ENCODE results near the gene ST8SIA5. TPM values are rescaled to one million over a fixed set of nuclear protein-coding genes. Genes with fewer than 3 reads are reported as not detected.

Gene ST8SIA5
- total RNA-seq, 4 donors from 2014 or later: not detected

- Histone ChIP-seq H3K36me3 (no peaks in the 10 kb centered on the region), H3K27ac (no peak overlapping the region), H3K9me3 (no peaks in the 10 kb centered on the region), H3K4me3 (no peak overlapping the region), H3K4me1 (peaks cover 0 to 16% (median 0%) of the 10 kb centered on the region in 3 donors), H3K27me3 (no peaks in the 10 kb centered on the region)
- TF ChIP-seq POLR2A (IDR thresholded peaks at IDR 0.05): no peak
- WGBS, 2 donors: 20 to 33% methylated on average over 10 of the region's 10 CpGs
- intact Hi-C loops (cut with DNase I): no loop called here
- DNase-seq: no peak
Observed at GRCh38 chr18:46718501-46719341, 38.1 kb downstream of the ST8SIA5 start.

GRCh38 chr18:46716827-46717226, 40.0 kb downstream of the ST8SIA5 start:
- intact Hi-C loops (cut with DNase I): no loop called here
- peaks cover 0 to 7% (median 0%) of the 10 kb centered on the region in 4 donors for H3K27me3 ChIP-seq
- H3K36me3 ChIP-seq: no peaks in the 10 kb centered on the region
- peaks cover 0 to 16% (median 0%) of the 10 kb centered on the region in 3 donors for H3K4me1 ChIP-seq
- H3K9me3 ChIP-seq: no peaks in the 10 kb centered on the region
- TF ChIP-seq, protein P1, sequence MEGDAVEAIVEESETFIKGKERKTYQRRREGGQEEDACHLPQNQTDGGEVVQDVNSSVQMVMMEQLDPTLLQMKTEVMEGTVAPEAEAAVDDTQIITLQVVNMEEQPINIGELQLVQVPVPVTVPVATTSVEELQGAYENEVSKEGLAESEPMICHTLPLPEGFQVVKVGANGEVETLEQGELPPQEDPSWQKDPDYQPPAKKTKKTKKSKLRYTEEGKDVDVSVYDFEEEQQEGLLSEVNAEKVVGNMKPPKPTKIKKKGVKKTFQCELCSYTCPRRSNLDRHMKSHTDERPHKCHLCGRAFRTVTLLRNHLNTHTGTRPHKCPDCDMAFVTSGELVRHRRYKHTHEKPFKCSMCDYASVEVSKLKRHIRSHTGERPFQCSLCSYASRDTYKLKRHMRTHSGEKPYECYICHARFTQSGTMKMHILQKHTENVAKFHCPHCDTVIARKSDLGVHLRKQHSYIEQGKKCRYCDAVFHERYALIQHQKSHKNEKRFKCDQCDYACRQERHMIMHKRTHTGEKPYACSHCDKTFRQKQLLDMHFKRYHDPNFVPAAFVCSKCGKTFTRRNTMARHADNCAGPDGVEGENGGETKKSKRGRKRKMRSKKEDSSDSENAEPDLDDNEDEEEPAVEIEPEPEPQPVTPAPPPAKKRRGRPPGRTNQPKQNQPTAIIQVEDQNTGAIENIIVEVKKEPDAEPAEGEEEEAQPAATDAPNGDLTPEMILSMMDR (IDR thresholded peaks at IDR 0.05): no peak
- no peak for TF ChIP-seq POLR2A (IDR thresholded peaks at IDR 0.05)
- no peak overlapping the region for H3K4me3 ChIP-seq
- no peak for DNase-seq
- H3K27ac ChIP-seq: no peak overlapping the region
- WGBS, 2 donors: 78 to 88% methylated on average over 1 of the region's 2 CpGs

DNA sequence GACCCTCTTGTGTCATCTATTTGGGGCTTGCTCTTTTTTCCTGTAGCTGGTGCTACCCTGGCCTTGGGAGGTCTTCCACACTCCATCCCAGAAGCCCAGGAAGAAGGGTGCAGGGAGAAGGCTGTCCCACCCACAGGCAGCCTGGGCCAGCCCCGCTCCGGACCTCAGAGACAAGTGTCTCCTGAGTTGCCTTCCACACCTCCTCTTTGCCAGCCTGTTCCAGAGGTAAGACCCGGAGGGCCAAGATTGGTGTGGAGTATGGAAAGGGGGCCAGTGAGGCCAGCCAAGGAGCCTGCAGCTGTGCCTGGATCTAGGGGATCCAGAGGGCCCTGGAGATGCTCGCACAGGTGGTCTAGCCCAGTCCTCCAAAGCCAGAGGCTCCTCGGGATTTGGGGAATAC, 40.5 kb downstream of the ST8SIA5 start:
- Histone ChIP-seq H3K4me1 (peaks cover 0 to 16% (median 0%) of the 10 kb centered on the region in 3 donors), H3K9me3 (no peaks in the 10 kb centered on the region), H3K27ac (no peak overlapping the region), H3K27me3 (peaks cover 0 to 7% (median 0%) of the 10 kb centered on the region in 4 donors), H3K4me3 (no peak overlapping the region), H3K36me3 (no peaks in the 10 kb centered on the region)
- DNase-seq: no peak
- 60 to 83% methylated on average over 1 to 5 of the region's 5 CpGs for WGBS, 2 donors
- intact Hi-C loops (cut with DNase I): no loop called here
- TF ChIP-seq, protein P1 (IDR thresholded peaks at IDR 0.05): no peak
- TF ChIP-seq POLR2A (IDR thresholded peaks at IDR 0.05): no peak

GRCh38 chr18:46715062-46715461, 41.8 kb downstream of the ST8SIA5 start:
- Histone ChIP-seq H3K9me3 (no peaks in the 10 kb centered on the region), H3K27me3 (peaks cover 0 to 7% (median 0%) of the 10 kb centered on the region in 4 donors), H3K27ac (no peak overlapping the region), H3K36me3 (no peaks in the 10 kb centered on the region), H3K4me3 (no peak overlapping the region), H3K4me1 (peaks cover 0 to 16% (median 0%) of the 10 kb centered on the region in 3 donors)
- TF ChIP-seq POLR2A (IDR thresholded peaks at IDR 0.05): no peak
- TF ChIP-seq, protein P1 (IDR thresholded peaks at IDR 0.05): no peak
- WGBS, 2 donors: 40 to 60% methylated on average over 2 to 3 of the region's 5 CpGs
- DNase-seq: no peak
- intact Hi-C loops (cut with DNase I): no loop called here

GRCh38 chr18:46712406-46712805, 44.4 kb downstream of the ST8SIA5 start:
- WGBS, 2 donors: 26 to 49% methylated on average over 4 to 5 of the region's 5 CpGs
- intact Hi-C loops (cut with DNase I): no loop called here
- Histone ChIP-seq H3K4me1 (no peaks in the 10 kb centered on the region), H3K27ac (no peak overlapping the region), H3K27me3 (peaks cover 0 to 7% (median 0%) of the 10 kb centered on the region in 4 donors), H3K4me3 (no peak overlapping the region), H3K9me3 (no peaks in the 10 kb centered on the region), H3K36me3 (no peaks in the 10 kb centered on the region)
- no peak for DNase-seq
- TF ChIP-seq POLR2A (IDR thresholded peaks at IDR 0.05): no peak
- TF ChIP-seq, protein P1 (IDR thresholded peaks at IDR 0.05): no peak
